Lung microvascular endothelial cell (primary cell): ENCODE results near the gene PLEKHH3. TPM values are rescaled to one million over a fixed set of nuclear protein-coding genes. Genes with fewer than 3 reads are reported as not detected.
A peak's percentile ranks its signal among the peaks of the same experiment; 100 is the strongest.
"Not testable (repeated sequence)": the region's sequence is repeated elsewhere in the genome, so short reads cannot be mapped to it uniquely, and the experiment has no call there.

ENCODE experiments used
- DNase-seq, 2 donors: peaks; one replicate each; pipeline versions ENCODE4 v3.0.0 to v3.0.0-alpha.2; 2010; ENCODE audit warnings: low read depth in 2 of 2
- total RNA-seq: library from RNA; depleted of rRNA; stranded (reverse); fragments of >200 nt; gene quantifications from 2 replicates; pipeline ENCODE4 v1.2.1, GENCODE V29; 2014

Gene PLEKHH3
- total RNA-seq, 1 donor from 2014 or later: 11.9 TPM

DNA sequence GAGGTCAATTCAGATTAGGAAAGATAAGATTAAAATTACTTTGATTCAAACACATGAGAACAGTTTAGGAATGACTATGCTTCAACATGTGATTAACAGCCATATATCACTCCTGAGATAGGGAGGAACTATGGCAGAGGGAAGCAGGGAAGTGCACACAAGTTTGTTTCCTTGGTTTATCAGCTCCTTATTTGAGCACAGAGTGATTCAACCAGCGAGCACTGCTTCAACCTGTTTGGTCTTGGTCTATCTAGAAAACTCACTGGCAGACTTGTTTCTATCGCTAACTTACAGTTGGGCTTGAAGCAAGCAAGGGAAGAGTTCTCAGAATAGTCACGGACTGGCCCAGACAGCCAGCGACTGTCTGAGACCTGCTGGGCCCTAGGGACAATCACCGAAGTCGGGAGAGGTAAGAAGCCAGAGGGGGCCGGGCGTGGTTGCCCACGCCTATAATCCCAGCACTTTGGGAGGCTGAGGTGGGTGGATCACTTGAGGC, 43.8 kb downstream of the PLEKHH3 start:
- DNase-seq: no peak

DNA sequence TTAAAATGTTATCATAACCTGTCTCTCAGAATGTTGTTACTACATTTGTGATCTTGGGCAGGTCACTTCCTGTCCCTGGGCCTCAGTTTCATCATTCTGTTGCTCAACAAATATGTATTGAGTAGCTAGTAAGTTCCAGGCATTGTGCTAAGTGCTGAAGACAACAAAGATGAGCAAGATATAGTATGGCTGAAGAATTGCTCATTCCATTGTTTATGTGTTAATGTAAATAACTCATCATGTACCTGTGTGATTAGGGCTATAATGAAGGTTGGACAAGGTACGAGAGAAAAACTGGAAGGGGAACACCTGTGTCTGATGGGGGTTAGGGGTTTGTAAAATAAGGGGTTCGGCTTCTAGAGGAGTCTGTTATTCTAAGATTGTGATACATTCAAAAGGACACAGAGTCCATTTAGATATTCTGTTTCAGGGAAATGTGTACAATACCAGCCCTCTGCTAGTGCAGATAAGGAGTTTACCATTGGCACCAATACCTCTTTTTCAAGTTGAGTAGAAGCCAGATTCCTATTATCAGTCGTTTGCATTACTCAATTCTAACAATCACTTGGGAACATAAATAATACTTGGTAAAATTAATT, 47.3 kb downstream of the PLEKHH3 start:
- no peak for DNase-seq

DNA sequence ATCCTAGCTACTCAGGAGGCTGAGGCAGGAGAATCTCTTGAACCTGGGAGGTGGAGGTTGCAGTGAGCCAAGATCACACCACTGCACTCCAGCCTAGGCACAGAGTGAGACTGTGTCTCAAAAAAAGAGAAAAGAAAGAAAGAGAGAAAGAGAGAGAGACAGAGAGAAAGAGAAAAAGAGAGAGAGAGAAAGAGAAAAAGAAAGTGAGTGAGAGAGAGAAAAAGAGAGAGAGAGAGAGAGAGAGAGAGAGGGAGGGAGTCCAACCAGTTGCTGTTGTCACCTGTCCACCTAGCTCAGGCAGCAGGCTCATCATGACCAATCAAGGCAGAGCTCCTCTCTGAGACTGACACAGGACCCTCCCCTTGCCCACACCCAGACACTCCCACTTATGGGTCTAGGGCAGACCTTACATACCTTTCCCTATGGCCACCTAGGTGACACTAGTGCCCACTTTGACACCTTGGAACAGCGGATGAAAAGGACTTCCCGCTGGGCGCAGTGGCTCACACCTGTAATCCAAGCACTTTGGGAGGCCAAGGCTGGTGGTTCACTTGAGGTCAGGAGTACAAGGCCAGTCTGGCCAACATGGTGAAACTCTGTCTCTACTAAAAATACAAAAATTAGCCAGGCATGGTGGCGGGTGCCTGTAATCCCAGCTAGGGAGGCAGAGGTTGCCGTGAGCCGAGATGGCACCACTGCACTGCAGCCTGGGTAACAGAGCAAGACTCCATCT, 49.6 kb downstream of the PLEKHH3 start:
- not testable (repeated sequence) for DNase-seq

GRCh38 chr17:42623732-42624596, 52.8 kb downstream of the PLEKHH3 start:
- DNase-seq: peak; percentile 61 to 67

DNA sequence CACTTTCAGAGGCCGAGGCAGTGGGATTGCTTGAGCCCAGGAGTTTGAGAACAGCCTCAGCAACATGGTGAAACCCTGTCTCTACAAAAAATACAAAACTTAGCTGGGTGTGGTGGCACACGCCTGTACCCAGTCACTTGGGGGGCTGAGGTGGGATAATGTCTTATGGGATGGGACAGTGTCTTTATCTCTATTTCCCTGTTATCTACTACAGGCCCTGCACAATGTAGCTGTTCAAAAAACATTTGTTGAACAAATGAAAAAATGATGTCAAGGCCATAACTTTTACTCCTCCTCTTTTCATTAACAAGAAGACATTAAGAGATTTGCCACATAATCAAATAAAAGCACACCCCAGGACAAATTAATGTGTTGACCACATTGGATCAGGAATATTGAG, 53.5 kb downstream of the PLEKHH3 start:
- no peak for DNase-seq

GRCh38 chr17:42621987-42622386, 54.8 kb downstream of the PLEKHH3 start:
- not testable (repeated sequence) for DNase-seq

DNA sequence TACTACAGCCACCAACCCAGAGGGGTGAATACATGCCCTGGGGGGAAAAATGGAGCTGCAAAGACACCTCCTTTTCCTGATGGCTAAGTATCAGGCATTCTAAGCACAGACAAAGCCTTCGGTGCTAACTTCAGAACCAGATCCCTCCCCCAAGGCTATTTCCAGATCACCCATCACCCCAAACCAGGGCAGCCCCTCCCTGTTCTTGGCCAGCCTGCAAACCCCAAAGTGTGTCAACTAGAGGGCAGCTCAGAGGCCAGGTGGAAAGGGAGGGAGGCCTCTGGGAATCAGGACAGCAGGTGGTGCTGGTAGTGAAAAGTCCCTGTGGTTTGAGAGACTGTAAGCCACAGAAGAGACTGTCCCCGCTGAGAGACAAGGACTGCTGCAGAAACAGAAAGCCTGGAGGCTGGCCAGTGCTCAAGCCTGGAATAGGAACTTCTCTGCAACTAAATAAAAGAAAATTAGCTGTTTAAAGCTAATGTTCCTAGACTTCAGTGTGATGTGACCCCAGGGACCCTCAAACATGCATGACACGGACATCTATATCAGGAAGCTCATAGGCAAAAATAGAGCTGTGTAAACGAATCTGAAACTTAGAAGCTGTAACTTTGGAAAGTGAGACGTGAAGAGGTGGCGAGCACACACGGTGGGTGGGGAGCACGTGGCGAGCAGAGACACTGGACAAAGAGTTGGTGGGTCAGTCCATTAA, 58.2 kb downstream of the PLEKHH3 start:
- DNase-seq: peak in 1 of 2 donors; percentile 16

DNA sequence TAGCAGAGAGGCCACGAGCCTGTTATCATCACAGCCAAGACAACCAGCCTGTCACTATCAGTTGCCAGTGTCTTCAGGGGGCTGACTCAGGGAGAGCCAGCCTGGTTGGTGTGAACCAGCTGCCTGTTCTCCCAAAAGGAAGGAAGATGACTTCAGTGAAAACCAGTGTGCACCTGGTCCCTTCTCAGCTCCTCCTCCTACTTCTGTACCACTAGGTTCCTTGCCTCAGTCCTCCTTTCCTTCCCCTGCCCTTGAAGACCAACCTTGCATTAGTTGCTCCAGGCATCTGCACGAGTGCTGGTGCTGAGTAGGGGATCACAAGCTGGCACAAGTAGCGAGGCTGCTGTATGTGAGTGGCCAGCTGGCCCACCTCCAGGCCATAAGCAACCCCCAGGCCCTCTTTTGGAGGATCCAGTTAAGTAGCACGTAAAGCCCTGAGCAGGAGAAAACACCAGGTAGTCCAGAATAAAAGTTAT, 58.8 kb downstream of the PLEKHH3 start:
- DNase-seq: no peak

Other genes with a start within 250 kb of the PLEKHH3 start
- gene ATP6V0A1, start 218.1 kb downstream of the PLEKHH3 start, total RNA-seq: 16.6 and 22.0 TPM in 2 replicates
- 20.7 and 36.3 TPM in 2 replicates for gene NAGLU, start 140.8 kb downstream of the PLEKHH3 start, total RNA-seq
- 0.44 and 1.8 TPM in 2 replicates for gene HSD17B1, start 124.1 kb downstream of the PLEKHH3 start, total RNA-seq
- gene COASY, start 114.8 kb downstream of the PLEKHH3 start, total RNA-seq: 7.6 and 10.3 TPM in 2 replicates
- 22.9 and 35.9 TPM in 2 replicates for gene MLX, start 109.9 kb downstream of the PLEKHH3 start, total RNA-seq
- gene PSMC3IP, start 99.3 kb downstream of the PLEKHH3 start, total RNA-seq: 1.4 and 1.7 TPM in 2 replicates
- 52.5 and 65.3 TPM in 2 replicates for gene RETREG3, start 67.6 kb downstream of the PLEKHH3 start, total RNA-seq
- 15.3 and 16.3 TPM in 2 replicates for gene TUBG1, start 67.3 kb downstream of the PLEKHH3 start, total RNA-seq
- 3.5 and 4.8 TPM in 2 replicates for gene TUBG2, start 17.7 kb downstream of the PLEKHH3 start, total RNA-seq
- gene CCR10, start 4.8 kb upstream of the PLEKHH3 start, total RNA-seq: 2.0 and 3.5 TPM in 2 replicates
- gene CNTNAP1, start 5.5 kb upstream of the PLEKHH3 start, total RNA-seq: 6.7 and 15.3 TPM in 2 replicates
- 6.3 and 13.5 TPM in 2 replicates for gene EZH1, start 68.0 kb upstream of the PLEKHH3 start, total RNA-seq
- 12.9 and 36.3 TPM in 2 replicates for gene RAMP2, start 84.2 kb upstream of the PLEKHH3 start, total RNA-seq
- gene VPS25, start 96.5 kb upstream of the PLEKHH3 start, total RNA-seq: 35.7 and 42.1 TPM in 2 replicates
- 0.99 and 1.5 TPM in 2 replicates for gene WNK4, start 103.6 kb upstream of the PLEKHH3 start, total RNA-seq
- 54.0 and 83.3 TPM in 2 replicates for gene COA3, start 121.7 kb upstream of the PLEKHH3 start, total RNA-seq
- gene CNTD1, start 121.9 kb upstream of the PLEKHH3 start, total RNA-seq: under 0.01 TPM in 1 of 2 replicates, not detected in the other
- gene BECN1, start 147.3 kb upstream of the PLEKHH3 start, total RNA-seq: 115 and 146 TPM in 2 replicates
- 49.5 and 56.5 TPM in 2 replicates for gene PSME3, start 156.4 kb upstream of the PLEKHH3 start, total RNA-seq
- 0.22 and 0.40 TPM in 2 replicates for gene AOC2, start 167.6 kb upstream of the PLEKHH3 start, total RNA-seq
- gene AOC3, start 174.2 kb upstream of the PLEKHH3 start, total RNA-seq: 0.20 and 0.22 TPM in 2 replicates
- gene G6PC1, start 223.8 kb upstream of the PLEKHH3 start, total RNA-seq: not detected in 2 replicates